Activated CD8-positive, alpha-beta T cell treated with anti-CD3 and anti-CD28 coated beads for 36 hours (primary cell): Measurements from ENCODE around the gene ADARB2. TPM values are rescaled to one million over a fixed set of nuclear protein-coding genes. Genes with fewer than 3 reads are reported as not detected.

Experiments used
- ATAC-seq: fragments of 200-7000 bp; cut with Tn5 transposase; one replicate; pipeline ENCODE4 v1.10.0; 2021; ENCODE audit warnings: mild to moderate bottlenecking, moderate library complexity
- CTCF ChIA-PET: fragments of 350-600 bp; sonication (Branson Sonifier 250); formaldehyde crosslinking; loops from one replicate; lab custom pipeline; 2021; ENCODE audit warnings: antibody characterized with exemption; lab: Charles Lee
- POLR2A ChIA-PET: fragments of 350-600 bp; sonication (Branson Sonifier 250); formaldehyde crosslinking; loops from one replicate; lab custom pipeline; 2021; ENCODE audit warnings: antibody characterized with exemption; lab: Charles Lee
- DNase-seq: peaks from one replicate; pipeline ENCODE4 v3.0.0-alpha.2; 2020
- H3K27ac Mint-ChIP-seq: one replicate; pipeline ENCODE4 v1.8.0; 2021; ENCODE audit warnings: mild to moderate bottlenecking, mixed read lengths
- H3K27me3 Mint-ChIP-seq: one replicate; pipeline ENCODE4 v1.8.0; 2021; ENCODE audit warnings: mixed read lengths
- H3K36me3 Mint-ChIP-seq: one replicate; pipeline ENCODE4 v1.8.0; 2021; ENCODE audit warnings: low read depth, mixed read lengths
- H3K4me1 Mint-ChIP-seq: one replicate; pipeline ENCODE4 v1.8.0; 2021; ENCODE audit warnings: low read depth, mixed read lengths
- H3K4me3 Mint-ChIP-seq: one replicate; pipeline ENCODE4 v1.8.0; 2021; ENCODE audit warnings: mild to moderate bottlenecking, moderate library complexity, mixed read lengths
- H3K9me3 Mint-ChIP-seq: one replicate; pipeline ENCODE4 v1.8.0; 2021; ENCODE audit warnings: mixed read lengths
- intact Hi-C: fragments of 100-400 bp; cut with micrococcal nuclease; formaldehyde crosslinking; loops from one replicate; pipeline ENCODE4 v1.10.0; 2022
- total RNA-seq, 2 experiments: library from RNA; stranded (reverse); gene quantifications; one replicate each; pipeline ENCODE4 v1.2.3, GENCODE V29; 2021
- TF ChIP-seq, protein P1 (sequence below): fragments of 200-600 bp; IDR thresholded peaks from one replicate; pipeline ENCODE4 v1.8.0; 2022; ENCODE audit warnings: antibody characterized with exemption, mild to moderate bottlenecking

The ADARB2 gene
- total RNA-seq, 2 experiments from 2014 or later = 1.3 to 1.6 TPM

DNA sequence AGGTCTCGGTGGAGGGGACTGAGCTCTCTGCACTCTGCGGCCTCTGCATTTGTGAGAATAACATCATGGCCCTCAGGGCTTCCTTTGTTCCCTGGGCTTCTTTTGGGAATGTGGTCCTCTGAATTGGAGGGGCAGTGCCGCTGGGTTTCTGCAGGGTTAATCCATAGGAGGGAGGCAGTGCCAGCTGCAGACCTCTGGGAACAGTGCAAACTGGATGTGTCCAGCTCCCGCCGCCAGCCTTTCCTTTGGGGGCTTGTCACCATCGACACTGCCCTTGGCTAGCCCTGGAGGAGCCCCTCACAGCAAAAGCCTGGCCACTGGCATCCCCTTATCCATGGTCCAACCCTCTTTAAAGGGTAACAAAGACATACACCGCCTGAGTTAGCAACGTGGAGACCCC is 507.2 kb downstream of the ADARB2 start:
- Mint-ChIP-seq H3K9me3 (no peaks in the 10 kb centered on the region), H3K27ac (no peak overlapping the region), H3K4me3 (no peak overlapping the region), H3K27me3 (no peaks in the 10 kb centered on the region), H3K4me1 (no peaks in the 10 kb centered on the region), H3K36me3 (peaks cover 5% of the 10 kb centered on the region)
- ChIA-PET CTCF (no interaction called here), POLR2A (no interaction called here)
- intact Hi-C loops = no loop called here
- ATAC-seq = no peak
- no peak for DNase-seq
- TF ChIP-seq, protein P1, sequence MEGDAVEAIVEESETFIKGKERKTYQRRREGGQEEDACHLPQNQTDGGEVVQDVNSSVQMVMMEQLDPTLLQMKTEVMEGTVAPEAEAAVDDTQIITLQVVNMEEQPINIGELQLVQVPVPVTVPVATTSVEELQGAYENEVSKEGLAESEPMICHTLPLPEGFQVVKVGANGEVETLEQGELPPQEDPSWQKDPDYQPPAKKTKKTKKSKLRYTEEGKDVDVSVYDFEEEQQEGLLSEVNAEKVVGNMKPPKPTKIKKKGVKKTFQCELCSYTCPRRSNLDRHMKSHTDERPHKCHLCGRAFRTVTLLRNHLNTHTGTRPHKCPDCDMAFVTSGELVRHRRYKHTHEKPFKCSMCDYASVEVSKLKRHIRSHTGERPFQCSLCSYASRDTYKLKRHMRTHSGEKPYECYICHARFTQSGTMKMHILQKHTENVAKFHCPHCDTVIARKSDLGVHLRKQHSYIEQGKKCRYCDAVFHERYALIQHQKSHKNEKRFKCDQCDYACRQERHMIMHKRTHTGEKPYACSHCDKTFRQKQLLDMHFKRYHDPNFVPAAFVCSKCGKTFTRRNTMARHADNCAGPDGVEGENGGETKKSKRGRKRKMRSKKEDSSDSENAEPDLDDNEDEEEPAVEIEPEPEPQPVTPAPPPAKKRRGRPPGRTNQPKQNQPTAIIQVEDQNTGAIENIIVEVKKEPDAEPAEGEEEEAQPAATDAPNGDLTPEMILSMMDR = no peak

DNA sequence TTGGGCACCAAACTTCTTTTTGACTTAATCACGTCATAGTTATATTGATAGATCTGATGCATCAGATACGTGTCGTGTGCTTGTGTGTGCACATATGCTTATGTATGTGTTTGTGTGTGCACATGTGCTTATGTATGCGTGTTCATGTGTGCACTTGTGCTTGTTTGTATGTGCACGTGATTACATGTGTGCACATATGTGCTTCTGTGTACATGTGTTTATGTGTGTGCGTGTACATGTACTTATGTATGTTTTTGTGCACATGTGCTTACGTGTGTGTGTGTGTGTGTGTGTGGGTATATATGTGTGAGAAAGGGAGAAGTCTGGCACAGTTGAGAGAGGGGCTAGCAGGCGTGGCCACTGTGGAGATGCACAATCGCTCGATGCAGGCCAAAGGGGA is 507.8 kb downstream of the ADARB2 start:
- Mint-ChIP-seq H3K36me3 (peaks cover 5% of the 10 kb centered on the region), H3K4me3 (no peak overlapping the region), H3K4me1 (no peaks in the 10 kb centered on the region), H3K27ac (no peak overlapping the region), H3K27me3 (no peaks in the 10 kb centered on the region), H3K9me3 (peaks cover 1% of the 10 kb centered on the region)
- CTCF ChIA-PET = no interaction called here
- intact Hi-C loops = no loop called here
- DNase-seq = no peak
- TF ChIP-seq, protein P1 = no peak
- no peak for ATAC-seq
- POLR2A ChIA-PET = no interaction called here

- no peaks in the 10 kb centered on the region for H3K27me3 Mint-ChIP-seq
- CTCF ChIA-PET = no interaction called here
- no peak for DNase-seq
- no peak overlapping the region for H3K4me3 Mint-ChIP-seq
- POLR2A ChIA-PET = interaction anchor here (0.8 kb wide), 1 partner anchor 27 kb away, joined by 3 read pairs; no protein-coding TSS in a partner anchor
- intact Hi-C loops = no loop called here
- H3K36me3 Mint-ChIP-seq = peaks cover 5% of the 10 kb centered on the region
- no peak overlapping the region for H3K27ac Mint-ChIP-seq
- H3K4me1 Mint-ChIP-seq = no peaks in the 10 kb centered on the region
- TF ChIP-seq, protein P1 = no peak
- H3K9me3 Mint-ChIP-seq = peaks cover 1% of the 10 kb centered on the region
- ATAC-seq = no peak
Observed at GRCh38 chr10:1229116-1229515, 508.2 kb downstream of the ADARB2 start.

- Mint-ChIP-seq H3K27me3 (no peaks in the 10 kb centered on the region), H3K4me1 (no peaks in the 10 kb centered on the region)
Observed at GRCh38 chr10:1228467-1228975, 508.8 kb downstream of the ADARB2 start.

More at GRCh38 chr10:1228467-1228975, 508.8 kb downstream of the ADARB2 start:
- Mint-ChIP-seq H3K9me3 (peaks cover 1% of the 10 kb centered on the region), H3K36me3 (peaks cover 5% of the 10 kb centered on the region), H3K4me3 (no peak overlapping the region), H3K27ac (no peak overlapping the region)
- TF ChIP-seq, protein P1 = no peak
- ATAC-seq (no peak), DNase-seq (no peak)
- intact Hi-C loops = no loop called here
- ChIA-PET POLR2A (interaction anchor here (0.8 kb wide), 1 partner anchor 28 kb away, joined by 3 read pairs; no protein-coding TSS in a partner anchor), CTCF (no interaction called here)
